MG63 (cell line): ENCODE measurements around the gene PLPP6. TPM values are rescaled to one million over a fixed set of nuclear protein-coding genes. Genes with fewer than 3 reads are reported as not detected.
"Not testable (repeated sequence)": the region's sequence is repeated elsewhere in the genome, so short reads cannot be mapped to it uniquely, and the experiment has no call there.

Source experiments
- DNase-seq: peaks from one replicate; pipeline ENCODE4 v3.0.0-alpha.2; 2020
- H3K27me3 ChIP-seq: fragments of 250-450 bp; sonication (Bioruptor Pico); 2 replicates; pipeline ENCODE4 v1.5.1; 2020; ENCODE audit warnings: mild to moderate bottlenecking, moderate library complexity
- H3K36me3 ChIP-seq: fragments of 250-450 bp; sonication (Bioruptor Pico); 2 replicates; pipeline ENCODE4 v1.5.1; 2020; ENCODE audit warnings: mild to moderate bottlenecking, moderate library complexity
- H3K4me3 ChIP-seq: fragments of 250-450 bp; sonication (Bioruptor Pico); 2 replicates; pipeline ENCODE4 v1.5.1; 2020; ENCODE audit warnings: mild to moderate bottlenecking, moderate library complexity
- H3K9me3 ChIP-seq: fragments of 250-450 bp; sonication (Bioruptor Pico); 2 replicates; pipeline ENCODE4 v1.5.1; 2020; ENCODE audit warnings: mild to moderate bottlenecking, moderate library complexity
- total RNA-seq: library from RNA; depleted of rRNA; stranded (reverse); fragments of >200 nt; shearing (Covaris generic); gene quantifications from 2 replicates; pipeline ENCODE4 v1.2.3, GENCODE V29; 2014; ENCODE audit warnings: low replicate concordance; rRNA removed

PLPP6 gene
- total RNA-seq = 2.0 and 3.5 TPM in 2 replicates

DNA sequence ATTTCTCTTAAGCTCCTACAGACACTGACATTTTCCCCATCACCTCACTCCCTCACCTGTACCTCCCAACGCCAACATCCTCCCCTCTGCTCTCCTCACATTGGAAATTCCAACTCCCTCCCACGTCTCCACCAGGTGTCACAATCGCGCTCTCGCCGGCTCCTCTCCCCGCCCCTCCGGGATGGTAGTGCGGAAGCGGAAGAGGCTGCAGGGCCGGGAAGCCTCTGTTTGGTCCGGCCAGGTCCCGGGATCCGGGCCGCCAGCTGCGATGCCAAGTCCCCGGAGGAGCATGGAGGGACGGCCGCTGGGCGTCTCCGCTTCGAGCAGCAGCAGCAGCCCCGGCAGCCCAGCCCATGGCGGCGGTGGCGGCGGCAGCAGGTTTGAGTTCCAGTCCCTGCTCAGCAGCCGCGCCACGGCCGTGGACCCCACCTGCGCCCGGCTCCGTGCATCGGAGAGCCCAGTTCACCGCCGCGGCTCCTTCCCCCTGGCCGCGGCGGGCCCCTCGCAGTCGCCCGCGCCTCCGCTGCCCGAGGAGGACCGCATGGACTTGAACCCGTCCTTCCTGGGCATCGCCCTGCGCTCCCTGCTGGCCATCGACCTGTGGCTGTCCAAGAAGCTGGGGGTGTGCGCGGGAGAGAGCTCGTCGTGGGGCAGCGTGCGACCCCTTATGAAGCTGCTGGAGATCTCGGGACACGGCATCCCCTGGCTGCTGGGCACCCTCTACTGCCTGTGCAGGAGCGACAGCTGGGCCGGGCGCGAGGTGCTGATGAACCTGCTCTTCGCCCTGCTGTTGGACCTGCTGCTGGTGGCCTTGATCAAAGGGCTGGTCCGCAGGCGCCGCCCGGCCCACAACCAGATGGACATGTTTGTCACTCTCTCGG is at the start of gene PLPP6:
TSS of gene PLPP6 (plus strand) at position 187 of the 881 bp plus-strand sequence. CDS start at position 269, 82 bp downstream.
- peak within 1 kb of the TSS; percentile 54 for H3K4me3 ChIP-seq
- peak; percentile 74 for DNase-seq
- H3K36me3 ChIP-seq = no peaks in the 10 kb centered on the region
- no peaks in the 10 kb centered on the region for H3K9me3 ChIP-seq
- no peaks in the 10 kb centered on the region for H3K27me3 ChIP-seq

GRCh38 chr9:4614627-4615026 is 47.5 kb upstream of the PLPP6 start:
- no peak for DNase-seq

GRCh38 chr9:4615251-4615650 is 46.8 kb upstream of the PLPP6 start:
- no peak overlapping the region for H3K4me3 ChIP-seq
- H3K27me3 ChIP-seq = no peaks in the 10 kb centered on the region
- H3K9me3 ChIP-seq = no peaks in the 10 kb centered on the region
- no peaks in the 10 kb centered on the region for H3K36me3 ChIP-seq
- DNase-seq = peak; percentile 30

More at GRCh38 chr9:4614627-4615026, 47.5 kb upstream of the PLPP6 start:
- Histone ChIP-seq H3K9me3 (no peaks in the 10 kb centered on the region), H3K4me3 (no peak overlapping the region), H3K27me3 (no peaks in the 10 kb centered on the region), H3K36me3 (no peaks in the 10 kb centered on the region)

- DNase-seq = no peak
- Histone ChIP-seq H3K36me3 (no peaks in the 10 kb centered on the region), H3K4me3 (no peak overlapping the region), H3K9me3 (no peaks in the 10 kb centered on the region), H3K27me3 (no peaks in the 10 kb centered on the region)
These were observed 46.3 kb upstream of the PLPP6 start for GRCh38 chr9:4615778-4616177.

GRCh38 chr9:4617752-4618151 is 44.3 kb upstream of the PLPP6 start:
- no peak overlapping the region for H3K4me3 ChIP-seq
- H3K36me3 ChIP-seq = no peaks in the 10 kb centered on the region
- no peaks in the 10 kb centered on the region for H3K27me3 ChIP-seq
- no peak for DNase-seq
- H3K9me3 ChIP-seq = no peaks in the 10 kb centered on the region

- Histone ChIP-seq H3K9me3 (no peaks in the 10 kb centered on the region), H3K36me3 (no peaks in the 10 kb centered on the region), H3K27me3 (no peaks in the 10 kb centered on the region), H3K4me3 (no peak overlapping the region)
- DNase-seq = no peak
These were observed 43.4 kb upstream of the PLPP6 start for GRCh38 chr9:4618700-4619099.

DNA sequence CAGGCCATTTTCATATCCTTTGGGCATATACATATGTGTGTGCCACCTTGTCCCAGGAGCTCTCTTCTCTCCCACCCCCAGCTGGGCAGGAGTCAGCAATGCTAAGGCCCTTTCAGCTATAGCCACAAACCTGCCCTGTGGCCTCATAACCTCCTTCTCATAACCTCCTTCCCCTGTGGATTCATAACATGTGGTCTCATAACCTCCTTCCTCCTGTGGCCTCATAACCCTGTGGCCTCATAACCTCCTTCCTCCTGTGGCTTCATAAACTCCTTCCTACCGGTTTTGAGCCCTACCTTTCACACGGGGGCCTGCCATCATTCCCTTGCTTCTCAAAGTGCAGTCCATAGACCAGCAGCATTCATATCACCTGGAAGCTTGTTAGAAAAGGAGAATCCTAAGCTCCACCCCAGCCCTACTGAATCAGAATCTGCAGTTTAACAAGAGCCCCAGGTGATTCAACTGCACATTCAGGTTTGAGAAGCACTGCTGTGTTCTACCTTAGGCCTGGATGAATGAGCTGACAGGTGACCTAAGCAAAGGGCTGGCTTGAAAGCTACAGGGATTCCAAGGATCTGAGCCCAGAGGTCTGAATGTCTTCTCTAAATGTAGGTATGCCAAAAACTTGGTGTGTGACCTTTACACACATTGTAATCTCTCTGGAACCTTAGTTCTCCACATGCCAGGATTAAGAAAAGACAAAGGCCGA is 41.9 kb upstream of the PLPP6 start:
- H3K9me3 ChIP-seq = no peaks in the 10 kb centered on the region
- H3K4me3 ChIP-seq = no peak overlapping the region
- no peaks in the 10 kb centered on the region for H3K36me3 ChIP-seq
- DNase-seq = no peak
- no peaks in the 10 kb centered on the region for H3K27me3 ChIP-seq

- Histone ChIP-seq H3K27me3 (no peaks in the 10 kb centered on the region), H3K36me3 (no peaks in the 10 kb centered on the region), H3K4me3 (no peak overlapping the region), H3K9me3 (no peaks in the 10 kb centered on the region)
- DNase-seq = no peak
These were observed 41.1 kb upstream of the PLPP6 start for GRCh38 chr9:4620881-4621555.

GRCh38 chr9:4622016-4622415 is 40.1 kb upstream of the PLPP6 start:
- Histone ChIP-seq H3K9me3 (no peaks in the 10 kb centered on the region), H3K4me3 (no peak overlapping the region), H3K27me3 (no peaks in the 10 kb centered on the region), H3K36me3 (no peaks in the 10 kb centered on the region)
- DNase-seq = no peak

DNA sequence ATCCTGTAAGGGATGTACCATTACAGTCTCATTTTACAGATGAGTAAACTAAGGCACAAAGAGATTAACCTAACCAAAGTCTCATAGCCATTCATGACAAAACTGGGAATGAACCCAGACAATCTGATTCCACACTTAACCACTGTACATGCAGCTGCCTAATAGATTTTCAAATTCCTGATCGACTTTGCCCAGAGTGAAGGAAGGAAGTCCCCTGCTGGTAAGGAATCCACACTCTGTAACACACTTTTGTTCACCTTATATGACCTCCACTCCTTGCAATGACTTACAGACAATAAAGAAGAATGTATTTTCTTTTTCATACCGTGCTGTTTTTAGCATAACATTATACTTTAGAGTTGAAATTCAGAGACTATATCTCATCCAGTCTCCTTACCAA is 31.3 kb upstream of the PLPP6 start:
- Histone ChIP-seq H3K9me3 (no peaks in the 10 kb centered on the region), H3K4me3 (no peak overlapping the region), H3K27me3 (no peaks in the 10 kb centered on the region), H3K36me3 (no peaks in the 10 kb centered on the region)
- DNase-seq = no peak

- DNase-seq = no peak
- no peak overlapping the region for H3K4me3 ChIP-seq
- no peaks in the 10 kb centered on the region for H3K27me3 ChIP-seq
- H3K9me3 ChIP-seq = no peaks in the 10 kb centered on the region
- no peaks in the 10 kb centered on the region for H3K36me3 ChIP-seq
These were observed 23.1 kb upstream of the PLPP6 start for GRCh38 chr9:4638968-4639367.

GRCh38 chr9:4639420-4639819 is 22.7 kb upstream of the PLPP6 start:
- no peak for DNase-seq
- Histone ChIP-seq H3K36me3 (no peaks in the 10 kb centered on the region), H3K9me3 (no peaks in the 10 kb centered on the region)

DNA sequence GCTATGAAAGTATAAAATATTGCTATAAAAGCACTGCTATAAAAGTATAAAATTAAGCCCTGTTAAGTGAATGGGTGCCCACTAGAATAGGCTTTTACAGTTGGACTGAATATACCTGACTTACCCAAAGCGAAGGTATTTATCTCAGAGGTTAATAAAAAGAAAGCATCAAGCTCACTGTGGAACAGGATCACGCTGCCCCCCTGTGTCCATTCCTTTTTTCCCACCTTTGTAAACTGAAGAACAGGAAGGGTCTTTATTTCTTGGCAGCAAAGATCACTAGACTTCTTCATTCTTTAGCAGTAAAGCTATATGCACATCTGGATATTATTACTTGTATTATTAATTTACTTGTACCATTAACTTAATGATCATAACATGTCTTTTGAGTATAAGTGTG is 22.1 kb upstream of the PLPP6 start:
- H3K4me3 ChIP-seq = no peak overlapping the region
- no peak for DNase-seq
- no peaks in the 10 kb centered on the region for H3K27me3 ChIP-seq
- H3K36me3 ChIP-seq = no peaks in the 10 kb centered on the region
- no peaks in the 10 kb centered on the region for H3K9me3 ChIP-seq

More at GRCh38 chr9:4639420-4639819, 22.7 kb upstream of the PLPP6 start:
- Histone ChIP-seq H3K4me3 (no peak overlapping the region), H3K27me3 (no peaks in the 10 kb centered on the region)

GRCh38 chr9:4642351-4642750 is 19.7 kb upstream of the PLPP6 start:
- no peaks in the 10 kb centered on the region for H3K36me3 ChIP-seq
- no peaks in the 10 kb centered on the region for H3K9me3 ChIP-seq
- no peak overlapping the region for H3K4me3 ChIP-seq
- no peak for DNase-seq
- no peaks in the 10 kb centered on the region for H3K27me3 ChIP-seq

DNA sequence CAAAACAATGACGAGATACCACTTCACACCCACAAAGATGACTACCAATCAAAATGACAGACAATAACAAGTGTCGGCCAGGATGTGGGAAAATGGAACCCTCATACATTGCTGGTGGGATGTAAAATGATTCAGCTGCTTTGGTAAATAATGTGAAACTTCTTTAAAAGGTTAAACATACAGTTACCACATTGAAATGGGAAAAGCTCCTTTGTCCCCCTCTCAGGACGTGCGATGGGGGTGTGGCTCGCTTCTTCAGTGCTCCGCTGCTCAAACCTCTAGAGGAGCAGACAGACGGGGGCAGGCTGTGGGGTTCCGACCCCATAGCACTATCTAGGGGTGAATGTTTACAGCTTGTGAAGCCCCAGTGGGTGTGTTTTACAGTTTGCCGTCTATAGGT is 8.0 kb upstream of the PLPP6 start:
- no peak for DNase-seq
- Histone ChIP-seq H3K9me3 (no peaks in the 10 kb centered on the region), H3K36me3 (no peaks in the 10 kb centered on the region), H3K4me3 (no peak overlapping the region), H3K27me3 (no peaks in the 10 kb centered on the region)

GRCh38 chr9:4654538-4654937 is 7.6 kb upstream of the PLPP6 start:
- Histone ChIP-seq H3K27me3 (no peaks in the 10 kb centered on the region), H3K9me3 (no peaks in the 10 kb centered on the region), H3K36me3 (no peaks in the 10 kb centered on the region), H3K4me3 (no peak overlapping the region)
- DNase-seq = no peak

DNA sequence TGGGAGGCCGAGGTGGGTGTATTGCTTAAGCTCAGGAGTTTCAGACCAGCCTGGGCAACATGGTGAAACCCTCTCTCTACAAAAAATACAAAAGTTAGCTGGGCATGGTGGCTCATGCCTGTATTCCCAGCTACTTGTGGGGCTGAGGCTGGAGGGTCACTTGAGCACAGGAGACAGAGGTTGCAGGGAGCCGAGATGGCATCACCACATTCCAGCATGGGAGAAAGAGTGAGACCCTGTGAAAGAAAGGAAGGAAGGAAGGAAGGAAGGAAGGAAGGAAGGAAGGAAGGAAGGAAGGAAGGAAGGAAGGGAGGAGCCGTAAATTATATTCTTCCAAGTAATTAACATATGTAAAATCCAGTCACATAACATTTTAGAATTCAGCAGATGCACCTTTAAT is 5.9 kb upstream of the PLPP6 start:
- not testable (repeated sequence) for DNase-seq, H3K27me3 ChIP-seq, H3K4me3 ChIP-seq, H3K9me3 ChIP-seq, H3K36me3 ChIP-seq
